Peyer's patch (tissue), 4 donors: ENCODE results near the gene TANGO2.

Experiments
- POLR2A ChIP-seq, 2 donors: fragments of 450-650 bp; IDR thresholded peaks; one replicate each; pipeline ENCODE4 v1.5.1; 2017; ENCODE audit warnings: antibody characterized with exemption in 2 of 2, mild to moderate bottlenecking in 2 of 2, moderate library complexity in 2 of 2
- TF ChIP-seq, protein P1 (sequence below), 6 experiments: fragments of 450-650 bp in 4 of 6; fragments of 200-600 bp in 2 of 6; sonication (generic) in 1 of 6; IDR thresholded peaks; one replicate each; pipeline ENCODE4 v1.5.1; 2017 to 2019; ENCODE audit warnings: antibody characterized with exemption in 6 of 6, mild to moderate bottlenecking in 3 of 6, moderate library complexity in 1 of 6

DNA sequence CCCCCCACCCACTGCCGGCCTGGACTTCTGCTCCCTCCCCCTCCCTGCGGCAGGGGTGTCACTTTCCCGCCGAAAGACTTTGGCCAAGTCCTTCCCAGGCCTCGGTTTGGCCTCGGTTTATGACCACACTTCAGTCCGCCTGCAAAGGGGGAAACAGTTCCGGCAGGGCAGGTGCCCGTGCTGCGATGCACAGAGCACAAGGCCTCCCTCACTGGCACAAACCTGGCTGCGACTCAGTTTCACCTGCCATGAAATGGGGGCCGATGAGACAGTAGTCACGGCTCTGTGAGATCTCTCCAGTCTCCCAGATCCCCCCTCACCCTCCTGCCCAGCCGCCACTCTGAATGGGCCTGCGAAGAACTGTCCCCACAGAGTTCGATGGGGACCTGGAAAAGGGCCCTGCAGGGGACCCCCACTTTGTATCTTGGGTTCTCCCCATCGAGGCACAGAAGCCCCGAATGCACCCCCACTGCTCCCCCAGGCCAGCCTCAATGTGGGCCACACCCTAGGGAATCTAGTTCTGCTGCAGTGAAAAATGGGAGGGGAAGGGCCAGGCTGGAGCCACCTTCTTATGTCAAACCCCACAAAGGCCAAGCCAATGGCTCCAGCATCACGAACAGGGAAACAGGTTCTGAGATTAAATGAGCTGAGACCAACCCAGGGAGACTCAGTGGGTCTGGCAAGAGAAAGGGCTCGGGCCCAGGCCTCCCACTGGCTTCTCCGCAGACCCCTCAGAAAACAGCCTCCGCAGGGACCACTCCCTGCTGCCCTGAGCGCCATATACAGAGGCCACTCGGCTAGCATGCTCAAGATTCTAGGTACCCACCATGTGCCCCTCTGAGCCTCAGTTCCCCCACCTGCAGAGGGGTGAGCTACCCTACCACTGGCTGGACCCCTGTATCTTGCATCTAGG is 33.3 kb upstream of the TANGO2 start:
- TF ChIP-seq, protein P1, sequence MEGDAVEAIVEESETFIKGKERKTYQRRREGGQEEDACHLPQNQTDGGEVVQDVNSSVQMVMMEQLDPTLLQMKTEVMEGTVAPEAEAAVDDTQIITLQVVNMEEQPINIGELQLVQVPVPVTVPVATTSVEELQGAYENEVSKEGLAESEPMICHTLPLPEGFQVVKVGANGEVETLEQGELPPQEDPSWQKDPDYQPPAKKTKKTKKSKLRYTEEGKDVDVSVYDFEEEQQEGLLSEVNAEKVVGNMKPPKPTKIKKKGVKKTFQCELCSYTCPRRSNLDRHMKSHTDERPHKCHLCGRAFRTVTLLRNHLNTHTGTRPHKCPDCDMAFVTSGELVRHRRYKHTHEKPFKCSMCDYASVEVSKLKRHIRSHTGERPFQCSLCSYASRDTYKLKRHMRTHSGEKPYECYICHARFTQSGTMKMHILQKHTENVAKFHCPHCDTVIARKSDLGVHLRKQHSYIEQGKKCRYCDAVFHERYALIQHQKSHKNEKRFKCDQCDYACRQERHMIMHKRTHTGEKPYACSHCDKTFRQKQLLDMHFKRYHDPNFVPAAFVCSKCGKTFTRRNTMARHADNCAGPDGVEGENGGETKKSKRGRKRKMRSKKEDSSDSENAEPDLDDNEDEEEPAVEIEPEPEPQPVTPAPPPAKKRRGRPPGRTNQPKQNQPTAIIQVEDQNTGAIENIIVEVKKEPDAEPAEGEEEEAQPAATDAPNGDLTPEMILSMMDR (IDR thresholded peaks at IDR 0.05): no peak
- TF ChIP-seq POLR2A (IDR thresholded peaks at IDR 0.05): no peak
